ENCODE data around the gene RAD1.

Gene RAD1

DNA sequence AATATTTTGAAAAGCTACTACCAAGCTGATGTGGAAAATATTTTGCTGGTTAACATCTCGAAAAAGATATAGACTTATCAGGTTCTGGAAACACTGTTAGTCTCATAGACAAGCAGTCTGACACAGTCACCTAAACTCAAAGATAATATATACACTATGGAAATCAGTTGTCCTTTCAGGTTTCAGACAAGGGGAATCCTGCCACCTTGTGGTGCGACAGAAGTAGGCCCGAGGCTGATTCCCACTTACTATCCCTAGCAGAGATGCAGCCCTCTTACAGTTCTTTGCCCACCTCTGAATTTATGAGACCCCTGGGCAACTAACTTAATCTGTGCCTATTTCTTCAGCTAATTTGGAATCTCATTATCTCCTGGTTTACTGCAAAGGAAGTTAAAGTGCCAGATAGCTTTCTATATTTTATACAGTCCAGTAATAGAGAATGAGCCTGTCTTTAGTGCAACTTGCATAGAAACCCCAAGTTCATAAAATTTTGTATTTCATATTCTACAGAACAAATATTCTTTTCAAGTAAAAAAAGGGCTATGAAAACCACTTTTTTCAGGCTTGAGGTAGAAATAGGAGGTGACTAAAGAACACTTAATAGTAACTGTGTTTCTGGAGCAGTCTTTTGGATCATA, 16.9 kb downstream of the RAD1 start:
- no peak overlapping the region for H3K27ac Mint-ChIP-seq
- no peaks in the 10 kb centered on the region for H3K4me1 Mint-ChIP-seq
- ATAC-seq (ENCODE audit: low read depth) (peak; percentile 74), DNase-seq (ENCODE audit: low spot score in 2 of 2) (peak; percentile 46 to 47)
- no peak overlapping the region for H3K4me3 Mint-ChIP-seq
- peaks cover 3% of the 10 kb centered on the region for H3K36me3 Mint-ChIP-seq
- H3K9me3 Mint-ChIP-seq: no peaks in the 10 kb centered on the region
- H3K27me3 Mint-ChIP-seq: no peaks in the 10 kb centered on the region

DNA sequence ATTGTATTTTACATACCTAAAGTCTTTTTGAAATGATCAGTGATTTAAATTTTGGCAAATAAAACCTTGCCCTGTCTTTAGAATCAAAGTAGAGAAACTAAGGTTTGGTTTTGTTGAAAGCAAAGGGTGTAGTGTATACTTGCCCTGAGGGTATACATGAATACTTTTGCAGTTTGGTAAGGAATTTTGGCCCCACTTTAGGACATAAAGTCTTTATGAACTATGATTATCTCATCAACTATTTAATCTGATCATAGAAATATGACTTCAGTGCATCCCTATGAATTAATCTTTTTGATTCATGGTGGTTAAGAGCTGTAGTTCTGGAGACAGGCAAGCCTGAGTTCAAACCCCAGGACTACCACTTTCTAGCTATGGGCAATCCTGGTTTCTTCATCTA, 17.7 kb downstream of the RAD1 start:
- Mint-ChIP-seq H3K4me3 (no peak overlapping the region), H3K27me3 (no peaks in the 10 kb centered on the region), H3K36me3 (peaks cover 3% of the 10 kb centered on the region), H3K4me1 (no peaks in the 10 kb centered on the region), H3K9me3 (no peaks in the 10 kb centered on the region), H3K27ac (no peak overlapping the region)
- DNase-seq (ENCODE audit: low spot score in 2 of 2) (no peak), ATAC-seq (ENCODE audit: low read depth) (no peak)

DNA sequence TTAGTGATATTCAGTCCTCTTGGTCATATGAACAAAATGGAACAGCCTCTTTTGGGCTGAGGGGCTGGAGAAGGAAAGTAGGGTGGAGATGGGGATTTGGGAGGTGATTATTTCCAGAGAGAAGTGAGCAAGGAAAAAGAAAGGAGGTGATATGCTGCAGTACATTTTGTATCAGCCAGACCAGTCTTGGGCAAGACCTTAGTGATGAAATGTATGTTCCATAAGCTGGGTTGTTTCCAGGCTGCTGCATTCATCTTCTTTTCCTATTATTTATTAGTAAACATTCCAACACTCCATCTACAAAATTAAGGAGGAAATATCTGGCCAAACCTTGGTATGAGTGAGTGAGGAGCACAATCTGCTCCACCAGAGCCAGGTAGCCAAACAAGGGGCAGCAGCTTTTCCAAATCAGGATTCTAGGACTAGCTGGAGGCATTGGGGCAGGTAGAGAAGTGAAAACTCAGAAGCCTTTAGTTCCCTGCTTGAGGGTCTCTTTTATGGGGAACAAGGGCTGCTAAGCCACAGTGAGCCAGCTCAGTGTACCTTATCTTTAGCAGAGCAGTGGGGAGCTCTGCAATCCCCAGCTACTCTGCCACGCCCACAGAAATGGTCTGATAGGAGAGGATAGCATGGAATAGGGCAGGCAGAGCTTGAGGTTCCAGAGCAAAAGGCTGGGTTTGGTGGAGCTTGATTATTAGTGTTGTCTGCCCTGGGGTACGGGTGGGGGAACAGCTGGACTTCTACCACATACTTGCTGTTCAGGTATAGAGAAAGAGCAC, 19.5 kb downstream of the RAD1 start:
- peaks cover 3% of the 10 kb centered on the region for H3K36me3 Mint-ChIP-seq
- H3K4me1 Mint-ChIP-seq: no peaks in the 10 kb centered on the region
- ATAC-seq (ENCODE audit: low read depth): no peak
- H3K27ac Mint-ChIP-seq: peak overlapping the region; percentile 1
- H3K4me3 Mint-ChIP-seq: no peak overlapping the region
- DNase-seq (ENCODE audit: low spot score in 2 of 2): no peak
- H3K9me3 Mint-ChIP-seq: no peaks in the 10 kb centered on the region
- no peaks in the 10 kb centered on the region for H3K27me3 Mint-ChIP-seq

DNA sequence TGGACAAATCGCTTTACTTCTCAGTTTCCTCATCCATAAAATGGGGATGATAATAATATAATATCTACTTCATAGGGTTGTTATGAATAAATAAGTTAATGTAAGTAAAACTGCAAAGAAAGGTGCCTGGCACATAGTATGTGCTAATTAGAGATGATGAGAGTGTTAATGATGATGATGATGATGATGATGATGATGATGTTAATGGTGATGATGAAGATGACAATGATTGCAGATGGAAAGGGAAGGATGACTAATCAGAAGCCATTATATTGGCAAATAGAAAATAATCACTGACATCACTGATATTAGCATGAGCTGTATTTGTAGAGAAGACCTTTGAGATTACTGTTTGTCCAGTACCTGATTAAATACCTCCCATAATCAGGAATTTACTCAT, 20.6 kb downstream of the RAD1 start:
- no peaks in the 10 kb centered on the region for H3K4me1 Mint-ChIP-seq
- no peaks in the 10 kb centered on the region for H3K27me3 Mint-ChIP-seq
- DNase-seq (ENCODE audit: low spot score in 2 of 2) (no peak), ATAC-seq (ENCODE audit: low read depth) (no peak)
- H3K27ac Mint-ChIP-seq: no peak overlapping the region
- H3K4me3 Mint-ChIP-seq: no peak overlapping the region
- peaks cover 3% of the 10 kb centered on the region for H3K36me3 Mint-ChIP-seq
- no peaks in the 10 kb centered on the region for H3K9me3 Mint-ChIP-seq

DNA sequence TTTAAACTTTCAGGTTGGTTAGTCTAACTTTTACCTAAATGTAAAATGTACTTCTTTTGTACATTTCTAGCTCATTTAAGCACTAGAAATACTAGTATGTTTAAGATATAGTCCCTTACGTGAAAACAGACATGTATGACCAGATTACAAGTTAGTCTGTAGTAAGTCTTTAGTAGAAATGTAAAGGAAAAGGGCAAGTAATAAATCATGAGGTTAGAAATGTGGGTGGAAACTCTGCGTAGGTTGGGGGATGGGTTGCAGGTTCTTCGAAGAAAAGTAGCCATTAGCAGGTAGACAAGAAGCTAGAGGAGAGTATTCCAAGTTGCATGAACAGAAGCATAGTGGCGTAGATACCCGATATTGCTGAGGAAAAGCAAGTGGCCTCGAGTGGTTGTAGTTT, 22.9 kb downstream of the RAD1 start:
- Mint-ChIP-seq H3K4me1 (no peaks in the 10 kb centered on the region), H3K4me3 (no peak overlapping the region), H3K27me3 (no peaks in the 10 kb centered on the region), H3K36me3 (peaks cover 3% of the 10 kb centered on the region), H3K9me3 (no peaks in the 10 kb centered on the region), H3K27ac (no peak overlapping the region)
- no peak for ATAC-seq (ENCODE audit: low read depth)
- no peak for DNase-seq (ENCODE audit: low spot score in 2 of 2)

DNA sequence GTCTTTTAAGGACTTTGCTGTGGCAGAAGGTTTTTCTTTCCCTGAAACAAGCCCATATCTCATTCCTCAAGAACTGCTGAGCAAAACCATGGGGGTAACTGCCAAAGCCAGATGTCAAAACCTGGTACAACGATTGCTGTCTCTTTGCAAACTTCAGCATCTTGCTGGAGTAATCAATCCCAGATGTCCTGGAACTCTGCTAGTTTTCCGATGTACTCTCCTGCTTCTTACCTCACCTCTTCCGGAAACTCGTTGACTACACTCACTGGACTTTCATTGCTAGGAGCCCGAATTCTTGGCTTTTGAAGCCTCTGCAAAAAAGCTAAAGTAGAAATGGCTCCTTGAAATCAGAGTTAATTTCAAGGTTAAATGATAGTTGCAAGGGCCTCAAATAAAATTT, 23.3 kb downstream of the RAD1 start:
- H3K4me3 Mint-ChIP-seq: no peak overlapping the region
- H3K27ac Mint-ChIP-seq: no peak overlapping the region
- DNase-seq (ENCODE audit: low spot score in 2 of 2) (no peak), ATAC-seq (ENCODE audit: low read depth) (no peak)
- H3K4me1 Mint-ChIP-seq: no peaks in the 10 kb centered on the region
- H3K9me3 Mint-ChIP-seq: no peaks in the 10 kb centered on the region
- peaks cover 2% of the 10 kb centered on the region for H3K27me3 Mint-ChIP-seq
- H3K36me3 Mint-ChIP-seq: peaks cover 3% of the 10 kb centered on the region

DNA sequence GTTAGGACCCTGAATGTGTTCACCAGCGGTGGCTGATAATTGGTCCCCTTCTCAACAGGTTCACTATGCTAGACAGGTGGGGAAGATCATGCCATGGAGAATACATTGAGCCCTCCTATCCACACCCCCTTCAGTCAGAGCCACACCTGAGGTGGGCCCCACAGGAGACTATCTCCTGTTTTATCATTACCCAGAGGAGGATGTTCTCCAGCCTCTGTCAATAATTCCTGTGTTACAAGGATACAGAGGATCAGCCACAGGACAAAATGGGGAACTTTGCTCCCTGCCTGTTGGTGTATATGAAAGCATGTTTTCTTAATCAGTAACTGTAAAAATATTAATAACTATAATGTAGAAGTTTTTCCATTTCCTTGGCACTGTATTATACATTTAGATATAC, 25.9 kb downstream of the RAD1 start:
- no peaks in the 10 kb centered on the region for H3K9me3 Mint-ChIP-seq
- H3K27ac Mint-ChIP-seq: no peak overlapping the region
- DNase-seq (ENCODE audit: low spot score in 2 of 2) (no peak), ATAC-seq (ENCODE audit: low read depth) (no peak)
- peaks cover 3% of the 10 kb centered on the region for H3K27me3 Mint-ChIP-seq
- no peaks in the 10 kb centered on the region for H3K36me3 Mint-ChIP-seq
- no peaks in the 10 kb centered on the region for H3K4me1 Mint-ChIP-seq
- no peak overlapping the region for H3K4me3 Mint-ChIP-seq

DNA sequence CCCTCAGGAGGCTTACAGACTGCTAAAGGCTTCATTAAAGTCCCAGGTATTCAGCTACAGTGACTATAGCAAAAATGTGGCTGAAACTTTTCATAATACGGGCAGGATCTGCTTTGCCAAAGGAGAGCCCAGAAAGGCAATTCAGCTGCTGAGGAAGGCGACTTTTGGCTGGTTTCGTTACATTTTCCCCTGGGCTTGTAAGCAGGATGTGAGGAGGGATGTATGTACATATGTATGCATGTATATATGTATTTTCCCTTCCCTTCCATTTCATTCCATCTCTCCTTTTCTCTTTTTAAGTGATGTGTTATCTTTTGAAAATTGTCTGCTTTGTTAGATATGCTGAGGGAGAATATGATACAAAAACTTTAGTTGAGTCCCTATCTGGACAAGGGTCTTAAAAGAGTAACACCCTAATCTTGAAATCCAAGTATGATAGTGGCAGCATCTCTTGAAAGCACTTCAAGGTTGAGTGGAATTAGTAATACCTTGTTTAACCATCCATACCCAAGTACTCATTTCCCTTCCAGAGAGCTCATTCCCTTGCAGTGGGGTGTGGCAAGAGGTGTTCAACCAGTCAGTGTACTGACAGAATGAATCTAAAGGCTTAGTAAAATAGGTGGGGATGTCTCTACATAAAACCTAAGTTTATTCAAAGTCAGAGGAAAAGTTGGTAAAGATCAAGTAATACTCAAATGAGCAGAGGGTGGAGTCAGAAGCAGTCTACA, 28.7 kb downstream of the RAD1 start:
- Mint-ChIP-seq H3K9me3 (no peaks in the 10 kb centered on the region), H3K27ac (no peak overlapping the region), H3K4me3 (no peak overlapping the region), H3K4me1 (no peaks in the 10 kb centered on the region), H3K36me3 (no peaks in the 10 kb centered on the region), H3K27me3 (peaks cover 3% of the 10 kb centered on the region)
- no peak for DNase-seq (ENCODE audit: low spot score in 2 of 2)
- ATAC-seq (ENCODE audit: low read depth): no peak

DNA sequence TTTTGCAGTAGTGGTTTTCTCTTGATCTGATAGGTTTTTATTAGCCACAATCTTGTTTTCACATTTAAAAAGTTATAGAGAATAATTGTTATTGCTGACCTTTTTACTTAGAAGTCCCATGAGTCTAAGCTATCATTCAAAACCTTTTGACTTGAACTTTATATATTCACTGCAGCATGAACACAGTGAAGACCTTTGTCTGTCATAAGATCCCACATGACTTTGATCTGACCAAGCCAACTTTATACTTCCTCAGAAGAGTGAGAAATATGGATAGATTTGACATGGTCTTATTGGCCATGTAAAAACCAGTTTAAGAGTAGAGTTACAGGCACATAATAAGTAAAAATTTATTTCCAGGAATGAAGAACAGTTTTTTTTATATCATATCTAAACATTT, 34.1 kb downstream of the RAD1 start:
- ATAC-seq (ENCODE audit: low read depth) (no peak), DNase-seq (ENCODE audit: low spot score in 2 of 2) (no peak)
- H3K27me3 Mint-ChIP-seq: peaks cover 1% of the 10 kb centered on the region
- peaks cover 1% of the 10 kb centered on the region for H3K36me3 Mint-ChIP-seq
- no peaks in the 10 kb centered on the region for H3K4me1 Mint-ChIP-seq
- no peak overlapping the region for H3K4me3 Mint-ChIP-seq
- no peak overlapping the region for H3K27ac Mint-ChIP-seq
- peaks cover 2% of the 10 kb centered on the region for H3K9me3 Mint-ChIP-seq

DNA sequence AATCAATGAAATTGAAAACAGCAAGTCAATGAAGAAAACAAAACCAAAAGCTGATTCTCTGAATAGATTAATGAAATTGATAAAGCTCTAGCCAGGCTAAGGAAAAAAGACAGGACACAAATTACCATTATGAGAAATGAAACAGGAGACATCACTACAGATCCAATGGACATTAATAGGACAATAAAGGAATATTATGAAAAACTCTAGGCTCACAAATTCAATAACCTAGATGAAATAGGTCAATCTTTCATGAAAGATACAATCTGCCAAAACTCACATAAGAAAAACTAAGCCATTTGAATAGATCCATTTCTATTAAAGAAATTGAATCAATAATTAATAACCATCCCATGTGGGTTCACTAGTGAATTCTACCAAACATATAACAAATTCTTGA, 39.0 kb downstream of the RAD1 start:
- Mint-ChIP-seq H3K36me3 (peaks cover 4% of the 10 kb centered on the region), H3K4me1 (no peaks in the 10 kb centered on the region), H3K27me3 (no peaks in the 10 kb centered on the region), H3K4me3 (no peak overlapping the region), H3K27ac (no peak overlapping the region), H3K9me3 (peaks cover 9% of the 10 kb centered on the region)
- DNase-seq (ENCODE audit: low spot score in 2 of 2) (no peak), ATAC-seq (ENCODE audit: low read depth) (no peak)

DNA sequence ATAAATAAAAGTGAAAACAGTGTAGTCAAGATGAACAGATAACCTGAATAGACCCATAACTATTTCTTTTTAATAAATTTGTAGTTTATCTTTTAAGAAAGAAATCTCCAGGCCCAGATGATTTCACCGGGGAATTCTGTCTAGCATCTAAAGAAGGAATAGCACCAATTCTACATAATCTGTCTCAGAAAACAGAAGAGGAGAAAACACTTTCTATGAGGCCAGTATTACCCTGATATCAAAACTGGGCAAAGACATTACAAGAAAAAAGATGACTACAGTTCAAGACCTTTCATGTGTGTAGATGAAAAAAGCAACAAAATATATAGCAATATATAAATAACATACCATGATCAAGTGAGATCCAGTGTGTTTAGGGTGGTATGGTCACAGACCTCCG, 44.9 kb downstream of the RAD1 start:
- ATAC-seq (ENCODE audit: low read depth): no peak

DNA sequence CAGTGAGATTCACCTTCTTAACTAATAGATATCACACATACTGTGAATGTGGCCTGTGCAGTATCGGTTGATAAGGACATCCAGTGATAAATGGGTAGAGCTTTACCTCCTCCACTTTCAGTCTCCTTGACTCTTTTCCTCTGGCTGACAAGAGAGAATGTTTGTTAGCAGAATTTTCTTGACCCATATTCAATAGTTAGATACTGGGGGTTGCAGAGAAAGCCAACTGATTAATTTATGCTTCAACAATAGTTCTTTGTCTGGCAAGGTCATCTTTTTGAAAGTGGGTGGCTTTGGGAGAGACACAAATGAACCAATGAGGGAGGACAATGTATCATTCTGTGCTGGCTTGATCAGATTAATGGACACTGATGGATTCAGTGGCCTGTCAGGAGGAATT, 46.0 kb downstream of the RAD1 start:
- no peak for ATAC-seq (ENCODE audit: low read depth)
- Mint-ChIP-seq H3K9me3 (no peaks in the 10 kb centered on the region), H3K27me3 (no peaks in the 10 kb centered on the region), H3K4me3 (no peak overlapping the region), H3K27ac (no peak overlapping the region), H3K4me1 (no peaks in the 10 kb centered on the region), H3K36me3 (no peaks in the 10 kb centered on the region)
- DNase-seq (ENCODE audit: low spot score in 2 of 2): no peak

More for the DNA sequence above, 44.9 kb downstream of the RAD1 start:
- H3K27me3 Mint-ChIP-seq: no peaks in the 10 kb centered on the region
- DNase-seq (ENCODE audit: low spot score in 2 of 2): no peak
- no peaks in the 10 kb centered on the region for H3K9me3 Mint-ChIP-seq
- no peak overlapping the region for H3K27ac Mint-ChIP-seq
- H3K36me3 Mint-ChIP-seq: no peaks in the 10 kb centered on the region
- no peak overlapping the region for H3K4me3 Mint-ChIP-seq
- H3K4me1 Mint-ChIP-seq: no peaks in the 10 kb centered on the region

DNA sequence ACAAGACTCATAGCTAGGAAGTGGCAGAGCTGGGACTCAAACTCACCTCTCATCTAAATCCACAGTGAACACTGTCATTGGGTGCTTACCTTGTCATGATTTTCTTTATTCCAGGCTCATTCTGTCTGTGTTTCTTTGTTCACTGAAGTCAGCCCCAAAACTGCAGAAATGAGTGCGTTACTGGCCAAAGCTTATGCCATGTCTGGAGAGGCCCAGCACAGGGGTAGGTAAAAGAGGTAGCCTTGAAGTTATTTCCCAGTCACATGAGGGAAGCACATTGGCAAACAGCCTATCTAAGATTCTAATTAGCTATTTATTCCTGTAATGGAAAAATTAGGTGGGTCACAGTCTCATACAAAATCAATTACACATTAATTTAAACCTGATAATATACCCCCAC, 46.5 kb downstream of the RAD1 start:
- no peaks in the 10 kb centered on the region for H3K27me3 Mint-ChIP-seq
- ATAC-seq (ENCODE audit: low read depth) (no peak), DNase-seq (ENCODE audit: low spot score in 2 of 2) (no peak)
- no peaks in the 10 kb centered on the region for H3K9me3 Mint-ChIP-seq
- H3K27ac Mint-ChIP-seq: no peak overlapping the region
- H3K4me3 Mint-ChIP-seq: no peak overlapping the region
- no peaks in the 10 kb centered on the region for H3K4me1 Mint-ChIP-seq
- no peaks in the 10 kb centered on the region for H3K36me3 Mint-ChIP-seq

DNA sequence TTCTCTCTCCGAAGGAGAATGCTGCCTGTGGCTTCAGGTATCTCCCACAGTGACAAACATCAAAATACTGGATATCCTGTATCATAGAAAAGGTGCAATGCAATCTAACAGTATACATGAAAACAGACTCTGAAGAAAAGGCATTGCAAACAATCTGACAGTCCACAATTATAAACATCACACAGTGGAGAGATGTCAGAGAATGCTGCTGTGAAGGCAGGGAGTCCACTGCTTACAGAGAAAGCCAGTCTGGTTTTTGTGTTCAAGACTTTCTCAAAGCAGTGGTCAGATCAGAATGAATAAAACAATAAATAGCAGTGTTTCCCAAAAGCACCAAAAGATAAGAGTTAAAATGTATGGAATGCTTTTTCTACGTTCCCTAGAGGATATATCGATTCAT, 47.6 kb downstream of the RAD1 start:
- no peaks in the 10 kb centered on the region for H3K4me1 Mint-ChIP-seq
- H3K9me3 Mint-ChIP-seq: no peaks in the 10 kb centered on the region
- ATAC-seq (ENCODE audit: low read depth) (no peak), DNase-seq (ENCODE audit: low spot score in 2 of 2) (no peak)
- no peak overlapping the region for H3K27ac Mint-ChIP-seq
- H3K4me3 Mint-ChIP-seq: no peak overlapping the region
- H3K36me3 Mint-ChIP-seq: no peaks in the 10 kb centered on the region
- no peaks in the 10 kb centered on the region for H3K27me3 Mint-ChIP-seq
